ENCODE results near the gene LRRC74B.
"Not testable (repeated sequence)": the region's sequence is repeated elsewhere in the genome, so short reads cannot be mapped to it uniquely, and the experiment has no call there.

LRRC74B gene

GRCh38 chr22:21076912-21077625 is 31.3 kb downstream of the LRRC74B start:
- no peaks in the 10 kb centered on the region for H3K36me3 ChIP-seq (ENCODE audit: insufficient read depth, low read length)
- no peaks in the 10 kb centered on the region for H3K9me3 ChIP-seq (replicated peaks; ENCODE audit: low read length)
- peaks cover 3% of the 10 kb centered on the region for H3K27me3 ChIP-seq (ENCODE audit: control insufficient read depth, insufficient read depth, low read length)
- peaks cover 13% of the 10 kb centered on the region for H3K4me1 ChIP-seq (ENCODE audit: control insufficient read depth, insufficient read depth, low read length)
- no peak overlapping the region for H3K9ac ChIP-seq (ENCODE audit: low read depth, low read length)
- H3K4me3 ChIP-seq (ENCODE audit: low read length): no peak overlapping the region
- H3K4me2 ChIP-seq (ENCODE audit: low read length): no peak overlapping the region

DNA sequence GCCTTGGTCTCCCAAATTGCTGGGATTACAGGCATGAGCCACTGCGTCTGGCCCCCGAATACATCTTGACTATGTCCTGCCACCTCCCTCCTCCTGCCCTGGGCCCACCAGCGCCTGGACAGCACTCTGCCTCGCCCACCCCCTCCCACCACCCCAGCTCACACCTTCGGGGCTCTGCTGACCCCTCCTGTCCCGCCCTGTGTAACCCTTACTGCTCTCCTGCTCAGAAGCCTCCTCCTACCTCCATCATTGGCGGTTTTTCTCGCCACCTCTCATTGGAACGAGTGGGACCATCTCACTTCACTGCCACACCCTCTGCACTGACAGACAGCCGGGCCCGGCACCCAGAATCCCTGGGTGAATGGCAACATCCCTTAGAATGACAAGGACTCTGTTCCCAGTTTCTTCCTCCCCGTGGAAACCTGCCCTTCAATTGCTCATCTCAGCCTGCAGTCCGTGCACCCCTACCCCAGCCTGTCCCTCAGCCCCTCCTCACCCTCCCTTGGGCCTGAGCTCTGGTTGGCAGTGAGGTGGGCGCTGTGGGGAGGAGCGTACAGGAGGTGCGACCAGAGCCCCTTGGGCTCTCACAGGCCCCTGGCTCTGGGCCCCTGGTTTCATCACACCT is 32.2 kb downstream of the LRRC74B start:
- Histone ChIP-seq H3K4me2 (ENCODE audit: low read length) (no peak overlapping the region), H3K27me3 (ENCODE audit: control insufficient read depth, insufficient read depth, low read length) (peaks cover 3% of the 10 kb centered on the region), H3K4me3 (ENCODE audit: low read length) (no peak overlapping the region), H3K9me3 (replicated peaks; ENCODE audit: low read length) (no peaks in the 10 kb centered on the region), H3K9ac (ENCODE audit: low read depth, low read length) (no peak overlapping the region), H3K36me3 (ENCODE audit: insufficient read depth, low read length) (no peaks in the 10 kb centered on the region), H3K4me1 (ENCODE audit: control insufficient read depth, insufficient read depth, low read length) (peaks cover 13% of the 10 kb centered on the region)

DNA sequence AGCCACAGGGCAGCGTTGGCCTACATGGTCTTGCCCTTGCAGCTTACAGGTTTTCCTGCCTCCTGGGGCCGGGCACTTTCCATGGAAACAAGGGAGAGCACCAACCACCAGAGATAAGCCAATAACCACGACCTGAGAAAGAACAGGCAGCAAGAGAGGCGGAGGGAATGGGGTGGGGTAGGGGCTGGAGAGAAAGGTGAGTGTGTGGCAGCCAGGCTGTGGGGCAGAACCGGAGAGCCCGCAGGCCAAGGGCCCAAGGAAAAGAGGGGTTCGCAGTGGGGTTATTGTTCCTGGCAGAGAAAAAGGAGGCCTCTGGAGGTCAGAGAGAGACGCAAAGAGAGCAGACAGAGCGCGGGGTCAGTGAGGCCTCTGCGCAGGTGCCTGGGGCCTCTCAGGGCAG is 33.2 kb downstream of the LRRC74B start:
- Histone ChIP-seq H3K9ac (ENCODE audit: low read depth, low read length) (no peak overlapping the region), H3K4me2 (ENCODE audit: low read length) (no peak overlapping the region), H3K9me3 (replicated peaks; ENCODE audit: low read length) (no peaks in the 10 kb centered on the region), H3K4me3 (ENCODE audit: low read length) (no peak overlapping the region), H3K4me1 (ENCODE audit: control insufficient read depth, insufficient read depth, low read length) (peaks cover 8% of the 10 kb centered on the region), H3K36me3 (ENCODE audit: insufficient read depth, low read length) (no peaks in the 10 kb centered on the region), H3K27me3 (ENCODE audit: control insufficient read depth, insufficient read depth, low read length) (peaks cover 3% of the 10 kb centered on the region)

GRCh38 chr22:21079493-21079892 is 33.7 kb downstream of the LRRC74B start:
- Histone ChIP-seq H3K4me3 (ENCODE audit: low read length) (no peak overlapping the region), H3K4me2 (ENCODE audit: low read length) (no peak overlapping the region), H3K27me3 (ENCODE audit: control insufficient read depth, insufficient read depth, low read length) (peaks cover 3% of the 10 kb centered on the region), H3K4me1 (ENCODE audit: control insufficient read depth, insufficient read depth, low read length) (peaks cover 2% of the 10 kb centered on the region), H3K9me3 (replicated peaks; ENCODE audit: low read length) (no peaks in the 10 kb centered on the region), H3K9ac (ENCODE audit: low read depth, low read length) (no peak overlapping the region), H3K36me3 (ENCODE audit: insufficient read depth, low read length) (no peaks in the 10 kb centered on the region)

GRCh38 chr22:21080435-21081137 is 34.8 kb downstream of the LRRC74B start:
- peaks cover 3% of the 10 kb centered on the region for H3K27me3 ChIP-seq (ENCODE audit: control insufficient read depth, insufficient read depth, low read length)
- H3K4me3 ChIP-seq (ENCODE audit: low read length): no peak overlapping the region
- no peaks in the 10 kb centered on the region for H3K9me3 ChIP-seq (replicated peaks; ENCODE audit: low read length)
- H3K36me3 ChIP-seq (ENCODE audit: insufficient read depth, low read length): no peaks in the 10 kb centered on the region
- no peaks in the 10 kb centered on the region for H3K4me1 ChIP-seq (ENCODE audit: control insufficient read depth, insufficient read depth, low read length)
- no peak overlapping the region for H3K9ac ChIP-seq (ENCODE audit: low read depth, low read length)
- no peak overlapping the region for H3K4me2 ChIP-seq (ENCODE audit: low read length)

GRCh38 chr22:21082248-21082647 is 36.5 kb downstream of the LRRC74B start:
- H3K27me3 ChIP-seq (ENCODE audit: control insufficient read depth, insufficient read depth, low read length): peaks cover 2% of the 10 kb centered on the region
- no peak overlapping the region for H3K4me3 ChIP-seq (ENCODE audit: low read length)
- H3K36me3 ChIP-seq (ENCODE audit: insufficient read depth, low read length): no peaks in the 10 kb centered on the region
- no peak overlapping the region for H3K9ac ChIP-seq (ENCODE audit: low read depth, low read length)
- H3K4me1 ChIP-seq (ENCODE audit: control insufficient read depth, insufficient read depth, low read length): no peaks in the 10 kb centered on the region
- no peak overlapping the region for H3K4me2 ChIP-seq (ENCODE audit: low read length)
- no peaks in the 10 kb centered on the region for H3K9me3 ChIP-seq (replicated peaks; ENCODE audit: low read length)

- no peak overlapping the region for H3K9ac ChIP-seq (ENCODE audit: low read depth, low read length)
- no peaks in the 10 kb centered on the region for H3K9me3 ChIP-seq (replicated peaks; ENCODE audit: low read length)
- no peaks in the 10 kb centered on the region for H3K4me1 ChIP-seq (ENCODE audit: control insufficient read depth, insufficient read depth, low read length)
- H3K36me3 ChIP-seq (ENCODE audit: insufficient read depth, low read length): no peaks in the 10 kb centered on the region
- H3K4me3 ChIP-seq (ENCODE audit: low read length): no peak overlapping the region
- H3K4me2 ChIP-seq (ENCODE audit: low read length): no peak overlapping the region
- peaks cover 2% of the 10 kb centered on the region for H3K27me3 ChIP-seq (ENCODE audit: control insufficient read depth, insufficient read depth, low read length)
Measured at GRCh38 chr22:21087119-21087518, 41.4 kb downstream of the LRRC74B start.

- not testable (repeated sequence) for H3K9ac ChIP-seq (ENCODE audit: low read depth, low read length); H3K4me1 ChIP-seq (ENCODE audit: control insufficient read depth, insufficient read depth, low read length); H3K4me3 ChIP-seq (ENCODE audit: low read length); H3K27me3 ChIP-seq (ENCODE audit: control insufficient read depth, insufficient read depth, low read length); H3K4me2 ChIP-seq (ENCODE audit: low read length); H3K9me3 ChIP-seq (replicated peaks; ENCODE audit: low read length); H3K36me3 ChIP-seq (ENCODE audit: insufficient read depth, low read length)
Measured at GRCh38 chr22:21087926-21088325, 42.2 kb downstream of the LRRC74B start.

- H3K4me1 ChIP-seq (ENCODE audit: control insufficient read depth, insufficient read depth, low read length); H3K9me3 ChIP-seq (replicated peaks; ENCODE audit: low read length); H3K4me2 ChIP-seq (ENCODE audit: low read length); H3K9ac ChIP-seq (ENCODE audit: low read depth, low read length); H3K4me3 ChIP-seq (ENCODE audit: low read length); H3K36me3 ChIP-seq (ENCODE audit: insufficient read depth, low read length): not testable (repeated sequence)
- H3K27me3 ChIP-seq (ENCODE audit: control insufficient read depth, insufficient read depth, low read length): peaks cover 15% of the 10 kb centered on the region
Measured at GRCh38 chr22:21091220-21091619, 45.5 kb downstream of the LRRC74B start.

DNA sequence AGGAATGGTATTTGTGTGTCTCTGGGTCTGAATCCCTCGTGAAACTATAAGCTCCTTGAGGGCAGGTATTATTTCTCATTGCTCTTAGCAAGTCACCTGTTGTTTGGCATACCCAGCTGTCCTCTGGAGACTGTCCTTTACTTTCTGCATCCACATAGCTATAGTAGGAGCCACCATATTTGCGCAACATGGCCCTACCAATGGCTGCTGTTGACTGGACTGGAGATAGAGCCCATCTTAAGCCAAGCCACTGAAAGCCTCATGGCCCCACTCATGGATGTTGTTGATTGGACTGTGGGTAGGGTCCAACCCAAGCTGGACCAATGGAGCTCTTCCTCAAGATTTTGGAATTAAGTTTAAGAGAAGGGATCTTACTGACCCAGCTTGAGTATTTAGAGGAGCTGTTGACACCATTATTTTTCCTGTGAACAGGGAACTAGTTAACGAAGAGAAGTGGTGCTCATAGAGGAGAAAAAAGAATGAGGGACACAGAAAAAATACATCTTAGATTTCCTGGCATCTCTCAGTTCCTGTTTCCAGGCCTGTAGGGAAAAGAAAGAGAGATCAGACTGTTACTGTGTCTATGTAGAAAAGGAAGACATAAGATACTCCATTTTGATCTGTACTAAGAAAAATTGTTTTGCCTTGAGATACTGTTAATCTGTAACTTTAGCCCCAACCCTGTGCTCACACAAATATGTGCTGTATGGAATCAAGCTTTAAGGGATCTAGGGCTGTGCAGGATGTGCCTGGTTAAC is 47.2 kb downstream of the LRRC74B start:
- Histone ChIP-seq H3K4me2 (ENCODE audit: low read length) (no peak overlapping the region), H3K4me3 (ENCODE audit: low read length) (no peak overlapping the region), H3K9ac (ENCODE audit: low read depth, low read length) (no peak overlapping the region), H3K27me3 (ENCODE audit: control insufficient read depth, insufficient read depth, low read length) (peaks cover 17% of the 10 kb centered on the region), H3K36me3 (ENCODE audit: insufficient read depth, low read length) (no peaks in the 10 kb centered on the region), H3K4me1 (ENCODE audit: control insufficient read depth, insufficient read depth, low read length) (no peaks in the 10 kb centered on the region), H3K9me3 (replicated peaks; ENCODE audit: low read length) (no peaks in the 10 kb centered on the region)

DNA sequence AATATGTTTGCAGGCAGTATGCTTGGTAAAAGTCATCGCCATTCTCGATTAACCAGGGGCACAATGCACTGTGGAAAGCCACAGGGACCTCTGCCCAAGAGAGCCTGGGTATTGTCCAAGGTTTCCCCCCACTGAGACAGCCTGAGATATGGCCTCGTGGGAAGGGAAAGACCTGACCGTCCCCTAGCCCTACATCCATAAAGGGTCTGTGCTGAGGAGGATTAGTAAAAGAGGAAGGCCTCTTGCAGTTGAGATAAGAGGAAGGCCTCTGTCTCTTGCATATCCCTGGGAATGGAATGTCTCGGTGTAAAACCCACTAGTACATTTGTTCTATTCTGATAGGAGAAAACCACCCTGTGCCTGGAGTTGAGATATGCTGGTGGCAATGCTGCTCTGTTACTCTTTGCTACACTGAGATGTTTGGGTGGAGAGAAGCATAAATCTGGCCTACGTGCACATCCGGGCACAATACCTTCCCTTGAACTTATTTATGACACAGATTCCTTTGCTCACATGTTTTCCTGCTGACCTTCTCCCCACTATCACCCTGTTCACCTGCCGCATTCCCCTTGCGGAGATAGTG is 47.9 kb downstream of the LRRC74B start:
- not testable (repeated sequence) for H3K4me2 ChIP-seq (ENCODE audit: low read length); H3K9ac ChIP-seq (ENCODE audit: low read depth, low read length)

More for the DNA sequence above, 47.9 kb downstream of the LRRC74B start:
- H3K4me3 ChIP-seq (ENCODE audit: low read length); H3K9me3 ChIP-seq (replicated peaks; ENCODE audit: low read length); H3K36me3 ChIP-seq (ENCODE audit: insufficient read depth, low read length); H3K4me1 ChIP-seq (ENCODE audit: control insufficient read depth, insufficient read depth, low read length): not testable (repeated sequence)
- H3K27me3 ChIP-seq (ENCODE audit: control insufficient read depth, insufficient read depth, low read length): peaks cover 17% of the 10 kb centered on the region

Data from skeletal muscle satellite cell (primary cell).